Measurements from ENCODE around the gene WNT3A.

WNT3A gene

GRCh38 chr1:228004856-228005462 is 1.8 kb upstream of the WNT3A start:
- H3K9me3 Mint-ChIP-seq, result no peaks in the 10 kb centered on the region
- H3K27ac Mint-ChIP-seq, result no peak overlapping the region
- H3K4me3 Mint-ChIP-seq, result no peak overlapping the region
- CTCF ChIA-PET, result interaction anchor here (0.8 kb wide), 1 partner anchor 51 kb away, joined by 3 read pairs; no protein-coding TSS in a partner anchor
- peaks cover 16% of the 10 kb centered on the region for H3K4me1 Mint-ChIP-seq
- peaks cover 93% of the 10 kb centered on the region for H3K27me3 Mint-ChIP-seq
- DNase-seq, result no peak
- no peaks in the 10 kb centered on the region for H3K36me3 Mint-ChIP-seq

GRCh38 chr1:228005511-228006033 is 1.2 kb upstream of the WNT3A start:
- CTCF ChIA-PET, result no interaction called here
- Mint-ChIP-seq H3K27ac (no peak overlapping the region), H3K4me1 (peaks cover 17% of the 10 kb centered on the region), H3K4me3 (no peak overlapping the region), H3K27me3 (peaks cover 93% of the 10 kb centered on the region), H3K36me3 (no peaks in the 10 kb centered on the region), H3K9me3 (no peaks in the 10 kb centered on the region)
- no peak for DNase-seq

DNA sequence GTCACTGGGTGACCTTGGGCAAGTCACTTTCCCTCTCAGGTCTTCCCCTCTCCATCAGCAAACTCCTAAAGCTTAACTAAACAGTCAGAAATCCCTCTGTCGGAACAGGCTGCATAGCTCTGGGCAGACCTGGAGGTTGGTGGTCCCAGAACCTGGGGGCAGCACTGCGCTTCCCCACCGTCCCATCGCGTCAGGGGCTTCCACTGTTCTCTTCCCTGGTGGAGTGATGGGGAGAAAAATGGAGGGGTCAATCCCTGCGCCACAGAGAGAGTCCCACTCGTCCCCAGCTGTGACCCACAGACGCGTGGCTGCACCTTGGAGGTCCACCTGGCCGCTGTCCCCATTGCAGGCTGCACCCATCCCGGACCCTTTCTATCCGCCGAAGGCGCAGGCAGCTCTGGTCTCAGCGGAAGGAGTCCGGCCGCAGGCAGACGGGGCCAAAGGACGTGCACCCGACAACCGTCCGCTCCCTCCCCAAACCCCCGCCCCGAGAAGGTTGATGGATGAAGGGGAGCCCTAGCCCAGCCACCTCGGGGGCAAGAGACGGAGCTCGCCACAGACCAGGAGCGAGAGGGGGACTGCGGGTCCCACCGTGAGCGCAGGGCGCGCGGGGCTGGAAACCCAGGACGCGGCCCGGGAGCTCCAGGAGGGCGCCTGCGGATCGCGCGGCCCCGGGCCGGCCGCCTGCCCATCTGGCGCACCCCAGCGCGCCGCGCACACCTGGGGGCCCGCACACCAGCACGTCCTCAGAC is 588 bp upstream of the WNT3A start:
- DNase-seq, result no peak
- CTCF ChIA-PET, result no interaction called here
- peaks cover 93% of the 10 kb centered on the region for H3K27me3 Mint-ChIP-seq

DNA sequence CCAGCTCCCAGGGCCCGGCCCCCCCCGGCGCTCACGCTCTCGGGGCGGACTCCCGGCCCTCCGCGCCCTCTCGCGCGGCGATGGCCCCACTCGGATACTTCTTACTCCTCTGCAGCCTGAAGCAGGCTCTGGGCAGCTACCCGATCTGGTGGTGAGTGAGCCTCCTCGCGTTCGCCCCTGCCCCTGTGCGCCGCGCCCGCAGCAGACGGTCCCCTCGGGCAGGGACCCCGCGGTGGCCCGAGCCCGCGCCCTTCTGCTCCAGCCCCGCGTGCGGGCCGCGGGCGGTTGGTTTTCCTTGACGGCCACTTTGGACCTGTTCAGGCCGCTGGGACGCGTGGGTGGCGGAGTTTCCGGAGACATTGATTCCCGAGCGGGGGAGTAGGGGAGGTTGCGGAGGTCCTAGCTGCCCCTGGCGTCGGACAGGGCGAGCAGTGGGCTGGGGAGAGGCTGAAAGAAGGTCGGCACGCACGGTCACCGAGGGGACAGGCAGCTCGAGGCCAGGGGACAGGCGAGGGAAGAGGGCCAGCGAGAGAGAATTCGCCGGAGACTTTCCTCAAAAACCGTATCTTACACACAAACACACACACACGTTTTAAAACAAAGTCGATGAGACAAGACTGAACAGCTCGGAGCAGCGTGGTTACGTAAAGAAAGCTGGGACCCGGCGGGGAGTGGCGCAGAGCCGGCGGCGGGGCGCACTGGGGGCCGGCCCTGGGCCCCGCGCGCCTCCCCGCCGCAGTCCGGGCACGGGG is 427 bp downstream of the WNT3A start:
- Mint-ChIP-seq H3K27me3 (peaks cover 93% of the 10 kb centered on the region), H3K27ac (no peak overlapping the region), H3K4me1 (peaks cover 18% of the 10 kb centered on the region), H3K4me3 (no peak overlapping the region), H3K9me3 (no peaks in the 10 kb centered on the region), H3K36me3 (no peaks in the 10 kb centered on the region)
- no peak for DNase-seq
- CTCF ChIA-PET, result no interaction called here

More for the DNA sequence above, 588 bp upstream of the WNT3A start:
- Mint-ChIP-seq H3K4me1 (peaks cover 18% of the 10 kb centered on the region), H3K4me3 (no peak overlapping the region), H3K9me3 (no peaks in the 10 kb centered on the region), H3K27ac (no peak overlapping the region), H3K36me3 (no peaks in the 10 kb centered on the region)

DNA sequence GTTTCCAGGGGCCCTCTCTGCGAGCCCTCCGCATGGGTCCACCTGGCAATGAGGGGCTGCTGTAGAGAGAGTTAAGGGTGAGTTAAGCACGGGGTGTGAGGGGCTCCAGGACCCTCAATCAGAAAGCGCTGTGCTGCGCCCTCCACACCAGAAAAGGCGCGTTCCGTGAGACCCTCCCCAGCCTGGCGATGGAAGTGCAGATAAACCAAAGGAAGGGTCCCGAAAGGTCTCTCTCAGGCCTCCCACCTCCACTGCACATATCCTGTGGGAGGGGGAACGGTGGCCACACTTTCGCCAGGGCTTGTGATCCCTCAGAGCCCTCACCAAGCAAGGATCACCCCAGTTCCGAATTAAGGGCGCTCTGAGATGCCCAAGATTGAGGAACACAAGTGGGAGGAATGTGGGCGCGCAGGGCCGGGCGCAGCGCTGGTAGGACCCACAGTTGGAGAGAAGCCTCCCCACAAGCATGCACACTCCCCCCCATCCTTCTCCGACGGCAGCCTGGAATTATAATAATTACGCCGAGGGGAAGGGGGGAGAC is 1.1 kb downstream of the WNT3A start:
- Mint-ChIP-seq H3K27me3 (peaks cover 90% of the 10 kb centered on the region), H3K36me3 (no peaks in the 10 kb centered on the region), H3K27ac (no peak overlapping the region), H3K4me1 (peaks cover 18% of the 10 kb centered on the region), H3K9me3 (no peaks in the 10 kb centered on the region), H3K4me3 (no peak overlapping the region)
- CTCF ChIA-PET, result no interaction called here
- DNase-seq, result no peak

DNA sequence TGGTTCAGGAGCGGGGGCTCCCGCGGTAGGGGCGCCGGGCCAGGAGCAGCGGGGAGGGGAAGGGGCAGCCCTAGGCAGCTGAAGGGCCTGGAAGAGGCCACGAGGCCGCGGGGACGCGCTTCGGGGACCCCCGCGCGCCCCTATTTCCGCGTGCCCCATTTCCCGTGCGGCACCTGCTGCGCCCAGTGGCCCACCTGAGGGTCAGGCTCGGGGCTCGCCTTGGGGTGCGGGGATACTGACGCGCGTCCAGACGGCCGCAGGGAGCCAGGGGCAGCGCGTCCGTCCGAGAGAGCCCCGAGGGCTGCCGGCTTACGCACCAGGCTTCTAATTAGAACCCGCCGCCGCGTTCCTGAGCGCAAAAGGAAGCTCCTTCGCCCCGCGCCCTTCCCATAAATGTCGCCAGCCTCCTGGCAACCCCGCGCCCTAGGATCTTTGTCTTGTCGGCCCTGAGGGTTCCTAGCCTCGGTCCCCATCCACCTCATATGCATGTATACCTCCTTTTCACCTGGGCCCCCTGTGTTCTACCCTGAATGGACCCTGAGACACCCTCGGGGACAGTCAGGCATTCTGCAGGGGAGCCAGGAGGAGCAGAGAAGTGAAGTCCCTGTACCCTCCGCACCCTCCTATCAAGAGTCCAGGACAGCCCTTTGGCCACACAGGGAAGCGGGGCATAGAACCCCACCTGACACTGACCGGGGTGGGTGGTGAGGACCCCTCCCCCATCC is 1.8 kb downstream of the WNT3A start:
- DNase-seq, result no peak
- Mint-ChIP-seq H3K9me3 (no peaks in the 10 kb centered on the region), H3K4me3 (no peak overlapping the region), H3K36me3 (no peaks in the 10 kb centered on the region), H3K27ac (no peak overlapping the region), H3K4me1 (peaks cover 18% of the 10 kb centered on the region), H3K27me3 (peaks cover 89% of the 10 kb centered on the region)
- CTCF ChIA-PET, result no interaction called here

DNA sequence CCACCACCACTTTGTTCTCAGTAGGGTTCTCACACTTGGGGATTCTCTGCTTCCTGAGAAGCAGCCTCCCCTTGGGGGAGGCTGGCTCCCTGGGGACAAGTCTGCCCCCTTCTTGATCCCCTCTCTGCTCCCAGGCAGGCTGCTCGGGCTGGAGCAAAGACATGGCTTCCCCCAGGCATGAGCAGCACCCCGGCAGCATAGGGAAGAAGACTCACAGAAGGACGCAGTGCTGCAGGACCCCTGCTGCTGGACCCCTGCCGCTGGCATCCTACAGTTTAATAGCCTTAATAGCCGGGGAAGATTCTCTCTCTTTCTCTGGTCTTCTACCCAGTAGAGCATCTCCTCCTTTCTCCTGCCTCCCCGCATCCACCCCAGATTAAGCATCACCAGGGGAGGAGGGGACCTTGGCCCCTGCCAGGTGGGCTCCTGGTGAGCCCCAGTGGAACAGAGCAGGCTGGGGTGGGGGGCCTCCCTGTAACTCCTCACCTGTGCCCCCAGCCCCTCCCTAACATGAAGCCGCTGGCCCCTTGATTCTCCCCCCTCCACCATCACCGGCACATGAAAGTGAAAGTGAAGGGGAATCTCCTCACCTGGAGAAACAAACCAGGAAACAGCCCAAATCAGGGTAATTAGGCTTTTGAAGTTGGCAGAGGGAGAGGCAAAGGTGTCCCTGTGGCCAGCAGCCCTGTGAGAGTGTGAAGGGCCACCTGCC is 2.5 kb downstream of the WNT3A start:
- peak; percentile 38 for DNase-seq
- Mint-ChIP-seq H3K4me1 (peaks cover 18% of the 10 kb centered on the region), H3K9me3 (no peaks in the 10 kb centered on the region), H3K27ac (no peak overlapping the region), H3K36me3 (no peaks in the 10 kb centered on the region), H3K27me3 (peaks cover 86% of the 10 kb centered on the region), H3K4me3 (peak overlapping the region; percentile 56)
- CTCF ChIA-PET, result no interaction called here

- Mint-ChIP-seq H3K4me1 (peaks cover 18% of the 10 kb centered on the region), H3K36me3 (no peaks in the 10 kb centered on the region), H3K4me3 (peak overlapping the region; percentile 56), H3K9me3 (no peaks in the 10 kb centered on the region), H3K27me3 (peaks cover 80% of the 10 kb centered on the region), H3K27ac (no peak overlapping the region)
- DNase-seq, result no peak
- CTCF ChIA-PET, result no interaction called here
Observed at GRCh38 chr1:228009828-228010775, 3.3 kb downstream of the WNT3A start.

GRCh38 chr1:228010921-228011320 is 4.1 kb downstream of the WNT3A start:
- no peak for DNase-seq
- H3K27me3 Mint-ChIP-seq, result peaks cover 73% of the 10 kb centered on the region
- H3K9me3 Mint-ChIP-seq, result no peaks in the 10 kb centered on the region
- no peak overlapping the region for H3K4me3 Mint-ChIP-seq
- no peaks in the 10 kb centered on the region for H3K36me3 Mint-ChIP-seq
- peaks cover 18% of the 10 kb centered on the region for H3K4me1 Mint-ChIP-seq
- CTCF ChIA-PET, result no interaction called here
- no peak overlapping the region for H3K27ac Mint-ChIP-seq

DNA sequence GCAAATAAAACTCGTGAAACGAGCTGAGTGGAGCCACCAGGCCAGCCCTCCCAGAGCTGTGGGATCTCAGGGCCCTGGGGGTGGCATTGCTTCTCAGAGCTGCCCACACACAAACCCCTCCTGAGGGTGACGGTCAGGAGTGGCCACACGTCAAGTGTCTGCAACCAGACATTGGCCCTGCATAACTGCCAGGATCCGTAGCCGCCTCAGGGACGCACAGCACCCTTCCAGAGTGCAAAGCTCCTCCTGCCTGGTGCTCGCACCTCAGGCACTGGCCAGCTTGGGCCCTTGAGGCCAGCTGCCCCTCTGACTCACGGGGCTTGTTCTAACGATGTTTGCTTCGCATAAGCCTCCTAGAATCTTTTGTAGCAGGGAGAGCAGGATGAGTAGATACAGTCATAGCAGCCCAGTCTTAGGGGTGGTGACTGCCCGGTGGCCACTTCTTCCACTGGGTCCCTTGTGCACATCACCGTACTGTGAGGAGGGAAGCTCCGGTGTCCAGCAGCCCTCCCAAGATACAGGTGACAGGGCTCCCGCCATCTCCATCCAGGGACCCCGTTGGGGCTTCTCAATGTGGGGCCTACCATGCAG is 5.0 kb downstream of the WNT3A start:
- Mint-ChIP-seq H3K27me3 (peaks cover 67% of the 10 kb centered on the region), H3K27ac (no peak overlapping the region), H3K4me1 (peaks cover 18% of the 10 kb centered on the region), H3K9me3 (no peaks in the 10 kb centered on the region), H3K36me3 (no peaks in the 10 kb centered on the region), H3K4me3 (no peak overlapping the region)
- CTCF ChIA-PET, result no interaction called here
- peak; percentile 11 for DNase-seq

- no peaks in the 10 kb centered on the region for H3K36me3 Mint-ChIP-seq
- H3K9me3 Mint-ChIP-seq, result no peaks in the 10 kb centered on the region
- no peak for DNase-seq
- no peak overlapping the region for H3K4me3 Mint-ChIP-seq
- H3K27ac Mint-ChIP-seq, result no peak overlapping the region
- H3K27me3 Mint-ChIP-seq, result peaks cover 64% of the 10 kb centered on the region
- CTCF ChIA-PET, result interaction anchor here (0.8 kb wide), 1 partner anchor 19 kb away, joined by 3 read pairs; no protein-coding TSS in a partner anchor
- peaks cover 14% of the 10 kb centered on the region for H3K4me1 Mint-ChIP-seq
Observed at GRCh38 chr1:228012555-228012954, 5.8 kb downstream of the WNT3A start.

DNA sequence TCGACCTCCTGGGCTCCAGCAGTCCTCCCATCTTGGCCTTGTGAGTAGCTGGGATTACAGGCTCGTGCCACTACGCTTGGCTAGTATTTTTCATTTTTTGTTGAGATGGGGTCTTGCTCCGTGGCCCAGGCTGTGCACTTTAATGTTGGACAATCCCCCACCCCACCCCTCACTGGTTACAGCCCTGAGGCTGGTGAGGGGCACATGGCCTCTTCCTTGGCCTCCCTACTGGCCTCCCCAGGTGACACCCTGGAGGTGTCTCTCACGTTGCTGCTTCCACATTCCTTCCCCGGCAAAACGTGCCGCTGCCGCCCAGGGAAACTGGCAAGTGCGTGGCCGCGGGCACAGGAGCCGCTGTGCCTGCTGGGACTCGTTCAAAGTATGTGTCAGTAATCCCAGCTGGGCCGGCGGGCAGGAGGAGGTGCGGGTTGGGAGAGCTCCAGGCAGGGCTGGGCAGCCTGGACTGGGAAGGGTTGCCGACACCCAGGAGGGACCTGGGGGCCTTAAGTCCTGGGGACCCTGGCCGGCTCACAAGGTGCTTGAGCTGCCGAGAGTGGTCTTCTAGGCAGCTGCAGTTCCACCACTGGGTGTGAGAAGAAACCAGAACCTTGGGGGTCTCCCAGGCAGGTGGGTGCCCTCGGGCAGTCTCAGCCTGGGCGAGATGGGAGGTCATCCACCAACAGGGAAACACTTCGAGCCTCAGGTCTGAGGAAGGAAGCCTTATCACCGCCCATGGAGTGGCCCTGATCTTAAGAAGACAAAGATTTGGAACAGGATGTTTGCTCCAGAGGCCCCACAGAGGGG is 6.5 kb downstream of the WNT3A start:
- Mint-ChIP-seq H3K36me3 (no peaks in the 10 kb centered on the region), H3K9me3 (no peaks in the 10 kb centered on the region), H3K4me1 (peaks cover 14% of the 10 kb centered on the region), H3K4me3 (no peak overlapping the region), H3K27ac (no peak overlapping the region), H3K27me3 (peaks cover 57% of the 10 kb centered on the region)
- peak; percentile 15 for DNase-seq
- CTCF ChIA-PET, result interaction anchor here (0.8 kb wide), 1 partner anchor 18 kb away, joined by 3 read pairs; no protein-coding TSS in a partner anchor

All from activated naive CD4-positive, alpha-beta T cell treated with anti-CD3 and anti-CD28 coated beads, Interleukin-2, amount 10 ng/mL, durations not matched to agents 7 days and 5 days (primary cell).